A549 (cell line): ENCODE data around the gene PPP2R2D. TPM values are rescaled to one million over a fixed set of nuclear protein-coding genes. Genes with fewer than 3 reads are reported as not detected.

Source experiments
- ATAC-seq, 2 experiments: fragments of 200-7000 bp in 1 of 2; fragments of >200 bp in 1 of 2; cut with Nextera tagmentation in 1 of 2; cut with Tn5 transposase in 1 of 2; 3 replicates each; pipeline versions ENCODE4 v1.8.0 to v1.9.1; 2018 to 2020; ENCODE audit warnings: mild to moderate bottlenecking in 1 of 2, moderate library complexity in 1 of 2
- CTCF ChIA-PET: fragments of 300-600 bp; sonication (Branson Sonifier 250); formaldehyde crosslinking; extraction: SDS; loops from one replicate; lab custom pipeline; 2021; ENCODE audit warnings: antibody characterized with exemption, inconsistent platforms; lab: Yijun Ruan, JAX
- POLR2A ChIA-PET: fragments of 350-600 bp; formaldehyde crosslinking; extraction: SDS; loops from one replicate; lab custom pipeline; 2021; ENCODE audit warnings: antibody characterized with exemption, inconsistent platforms; lab: Yijun Ruan, JAX
- DNase-seq, 2 experiments: peaks; one replicate each; pipeline versions ENCODE4 v3.0.0 to v3.0.0-alpha.2; 2011 to 2016; ENCODE audit warnings: low read depth in 1 of 2, low spot score in 1 of 2
- FAIRE-seq: peaks from 2 replicates; lab custom pipeline; 2011; peaks lifted over from hg19 to GRCh38; lab: Jason Lieb, UNC
- H3K27ac ChIP-seq, 2 experiments: fragments of >200 bp; sonication (Bioruptor Twin); formaldehyde crosslinking; 3 replicates each; pipeline ENCODE4 v1.5.1; 2016 to 2017
- H3K4me1 ChIP-seq: fragments of >200 bp; sonication (Bioruptor Twin); formaldehyde crosslinking; 3 replicates; pipeline ENCODE4 v1.6.1; 2016
- H3K4me2 ChIP-seq: fragments of >200 bp; sonication (Bioruptor Twin); formaldehyde crosslinking; 3 replicates; pipeline ENCODE4 v1.6.1; 2016
- H3K4me3 ChIP-seq: fragments of >200 bp; sonication (Bioruptor Twin); formaldehyde crosslinking; 3 replicates; pipeline ENCODE4 v1.5.1; 2016
- H3K9me3 ChIP-seq: fragments of >200 bp; sonication (Bioruptor Twin); formaldehyde crosslinking; 3 replicates; pipeline ENCODE4 v1.6.1; 2016
- BHLHE40 ChIP-seq: IDR thresholded peaks from 2 replicates; pipeline ENCODE4 v1.6.1; 2012; ENCODE audit warnings: low read depth, low read length, inconsistent platforms
- CEBPB ChIP-seq, 2 experiments: fragments of >200 bp in 1 of 2; sonication (Bioruptor Twin) in 1 of 2; formaldehyde crosslinking in 1 of 2; IDR thresholded peaks; 2 replicates each; pipeline ENCODE4 v1.6.1; 2012 to 2016
- CTCF ChIP-seq: fragments of >200 bp; sonication (Bioruptor Twin); formaldehyde crosslinking; IDR thresholded peaks from 3 replicates; pipeline ENCODE4 v1.5.1; 2016
- EHF ChIP-seq: fragments of 250-450 bp; sonication (Bioruptor Pico); IDR thresholded peaks from 2 replicates; pipeline ENCODE4 v1.5.0; 2020; ENCODE audit warnings: mild to moderate bottlenecking
- EHMT2 ChIP-seq: fragments of 200-600 bp; sonication (generic); IDR thresholded peaks from 2 replicates; pipeline ENCODE4 v1.6.1; 2016; ENCODE audit warnings: antibody characterized with exemption, low read depth, mild to moderate bottlenecking, moderate library complexity
- ELK1 ChIP-seq: fragments of 150-350 bp; IDR thresholded peaks from 2 replicates; pipeline ENCODE4 v1.6.1; 2014; ENCODE audit warnings: low read depth, mild to moderate bottlenecking, low read length
- EP300 ChIP-seq, 2 experiments: fragments of >200 bp; sonication (Bioruptor Twin); formaldehyde crosslinking; IDR thresholded peaks; 2 replicates in 1 of 2; 3 replicates in 1 of 2; pipeline ENCODE4 v1.6.1; 2016 to 2017
- ESRRA ChIP-seq: fragments of 150-350 bp; IDR thresholded peaks from 2 replicates; pipeline ENCODE4 v1.6.1; 2014; ENCODE audit warnings: mild to moderate bottlenecking, low read length, borderline replicate concordance
- FOSL2 ChIP-seq, 2 experiments: fragments of 450-650 bp in 1 of 2; fragments of >200 bp in 1 of 2; sonication (Bioruptor Twin) in 1 of 2; formaldehyde crosslinking; IDR thresholded peaks; 2 replicates each; pipeline versions ENCODE4 v1.5.0 to v1.6.1; 2016 to 2020; ENCODE audit warnings: mild to moderate bottlenecking in 1 of 2, moderate library complexity in 1 of 2
- FOXS1 ChIP-seq: fragments of 250-450 bp; sonication (Bioruptor Pico); IDR thresholded peaks from 2 replicates; pipeline ENCODE4 v1.5.0; 2020; ENCODE audit warnings: mild to moderate bottlenecking, moderate library complexity
- HDAC2 ChIP-seq: fragments of 200-600 bp; sonication (generic); IDR thresholded peaks from 2 replicates; pipeline ENCODE4 v1.6.1; 2016
- HOXA7 ChIP-seq: fragments of 250-450 bp; sonication (Bioruptor Pico); IDR thresholded peaks from 2 replicates; pipeline ENCODE4 v1.5.0; 2020; ENCODE audit warnings: mild to moderate bottlenecking, moderate library complexity
- HOXB13 ChIP-seq: fragments of 250-450 bp; sonication (Bioruptor Pico); IDR thresholded peaks from 2 replicates; pipeline ENCODE4 v1.5.0; 2020; ENCODE audit warnings: low read depth, mild to moderate bottlenecking, moderate library complexity
- JUNB ChIP-seq: fragments of >200 bp; sonication (Bioruptor Twin); formaldehyde crosslinking; IDR thresholded peaks from 2 replicates; pipeline ENCODE4 v1.6.1; 2016
- KDM1A ChIP-seq: fragments of 200-600 bp; sonication (generic); IDR thresholded peaks from 2 replicates; pipeline ENCODE4 v1.6.1; 2016; ENCODE audit warnings: low read depth, mild to moderate bottlenecking
- KDM5A ChIP-seq: fragments of 200-600 bp; sonication (generic); IDR thresholded peaks from 2 replicates; pipeline ENCODE4 v1.6.1; 2016; ENCODE audit warnings: antibody characterized with exemption, mild to moderate bottlenecking
- MYC ChIP-seq: IDR thresholded peaks from 2 replicates; pipeline ENCODE4 v1.6.1; 2012; ENCODE audit warnings: mild to moderate bottlenecking, inconsistent platforms, low read length, improper control_type of control experiment, borderline replicate concordance
- NFE2L2 ChIP-seq: fragments of 150-350 bp; conservative IDR thresholded peaks from 2 replicates; pipeline ENCODE4 v1.6.1; 2014; ENCODE audit warnings: low read length
- NR3C1 ChIP-seq: fragments of >200 bp; sonication (Bioruptor Twin); formaldehyde crosslinking; IDR thresholded peaks from 3 replicates; pipeline ENCODE4 v1.6.1; 2017
- POLR2A ChIP-seq: IDR thresholded peaks from 2 replicates; pipeline ENCODE4 v1.6.1; 2012; ENCODE audit warnings: mild to moderate bottlenecking, low read length
- RFX5 ChIP-seq: fragments of 450-650 bp; IDR thresholded peaks from 2 replicates; pipeline ENCODE4 v1.7.1; 2014; ENCODE audit warnings: antibody characterized with exemption, mild to moderate bottlenecking, moderate library complexity
- WGBS: methylation state at CpG from one replicate; pipeline ENCODE4 v1.1.6; 2017; ENCODE audit errors: missing lambda C conversion rate; 5-methylcytosine and 5-hydroxymethylcytosine counted together
- polyA plus RNA-seq, 4 experiments: library from polyadenylated mRNA; depleted of rRNA in 3 of 4; stranded (reverse); fragments of >200 nt; fragmentation: RNase III in 1 of 4; extraction: RNeasy Plus Mini Kit Qiagen cat#74134 plus additional on column Dnase treatment in 1 of 4; gene quantifications; 2 replicates in 3 of 4; 3 replicates in 1 of 4; pipeline ENCODE4 v1.2.3, GENCODE V29; 2011 to 2017

PPP2R2D gene
- polyA plus RNA-seq, 2 of the 4 experiments (the other 2 are of a cell fraction), result 23.9 to 36.0 TPM

- H3K4me1 ChIP-seq, result peaks cover 14% of the 10 kb centered on the region; the same call in 1 of the 3 replicates
- ChIA-PET POLR2A (no interaction called here), CTCF (interaction anchor here (1.0 to 5.3 kb wide), 4 partner anchors 9 to 135 kb away, joined by 3 to 63 read pairs (median 30); partner anchors contain the start of gene PPP2R2D)
- FAIRE-seq (no peak), DNase-seq (no peak), ATAC-seq (no peak)
- 24% methylated on average over 6 of the region's 6 CpGs for WGBS
- no peak overlapping the region for H3K4me2 ChIP-seq
- no peaks in the 10 kb centered on the region for H3K9me3 ChIP-seq
- H3K27ac ChIP-seq, result no peak overlapping the region
- H3K4me3 ChIP-seq, result no peak overlapping the region
- TF ChIP-seq KDM1A (no peak), FOSL2 (IDR thresholded peaks at IDR 0.05) (no peak), FOSL2 (CRISPR knock-in tag; IDR thresholded peaks at IDR 0.05) (peak; percentile 81), HOXB13 (no peak), BHLHE40 (no peak), ELK1 (no peak), NFE2L2 (no peak), RFX5 (peak; percentile 86), EP300 (IDR thresholded peaks at IDR 0.05) (no peak), POLR2A (no peak), HDAC2 (no peak), MYC (no peak), KDM5A (no peak), NR3C1 (no peak), CEBPB (IDR thresholded peaks at IDR 0.05) (no peak)
Observed at GRCh38 chr10:131888186-131888604, 12.6 kb upstream of the PPP2R2D start.

GRCh38 chr10:131889755-131890154 lies 11.1 kb upstream of the PPP2R2D start:
- Histone ChIP-seq H3K27ac (no peak overlapping the region), H3K4me1 (peaks cover 14% of the 10 kb centered on the region; the same call in 1 of the 3 replicates), H3K4me3 (no peak overlapping the region), H3K9me3 (no peaks in the 10 kb centered on the region)
- no peak for ATAC-seq
- WGBS, result 89% methylated on average over 8 of the region's 9 CpGs
- no peak for FAIRE-seq
- ChIA-PET CTCF (interaction anchor here (0.9 to 5.3 kb wide), 2 partner anchors 7 to 131 kb away, joined by 3 to 56 read pairs; partner anchors contain the start of gene PPP2R2D), POLR2A (no interaction called here)
- DNase-seq, result no peak
- TF ChIP-seq FOXS1, result no peak
- no peak for TF ChIP-seq ESRRA
- TF ChIP-seq EP300 (IDR thresholded peaks at IDR 0.05), result no peak
- TF ChIP-seq HOXA7, result no peak
- no peak for TF ChIP-seq CTCF
- no peak for TF ChIP-seq MYC
- no peak for TF ChIP-seq JUNB
- no peak for TF ChIP-seq EHF
- TF ChIP-seq NR3C1, result no peak
- no peak for TF ChIP-seq EHMT2
- TF ChIP-seq, all 56 proteins: peak for 0
- H3K4me2 ChIP-seq, result no peak overlapping the region
